ENCODE measurements around the gene CPLX4. TPM values are rescaled to one million over a fixed set of nuclear protein-coding genes. Genes with fewer than 3 reads are reported as not detected.
"Not testable (repeated sequence)": the region's sequence is repeated elsewhere in the genome, so short reads cannot be mapped to it uniquely, and the experiment has no call there.

The CPLX4 gene
- total RNA-seq, 1 experiment from 2014 or later, result not detected

- no peak for DNase-seq (ENCODE audit: low spot score)
Observed at GRCh38 chr18:59271606-59272220, 46.7 kb downstream of the CPLX4 start.

GRCh38 chr18:59270689-59271257, 47.7 kb downstream of the CPLX4 start:
- DNase-seq (ENCODE audit: low spot score), result no peak

GRCh38 chr18:59269563-59270119, 48.8 kb downstream of the CPLX4 start:
- no peak for DNase-seq (ENCODE audit: low spot score)

- no peak for DNase-seq (ENCODE audit: low spot score)
Observed at GRCh38 chr18:59268721-59269562, 49.5 kb downstream of the CPLX4 start.

GRCh38 chr18:59268127-59268720, 50.2 kb downstream of the CPLX4 start:
- DNase-seq (ENCODE audit: low spot score), result no peak

- no peak for DNase-seq (ENCODE audit: low spot score)
Observed at GRCh38 chr18:59267503-59268126, 50.8 kb downstream of the CPLX4 start.

GRCh38 chr18:59266886-59267502, 51.5 kb downstream of the CPLX4 start:
- no peak for DNase-seq (ENCODE audit: low spot score)

GRCh38 chr18:59266459-59266858, 52.0 kb downstream of the CPLX4 start:
- DNase-seq (ENCODE audit: low spot score), result no peak

GRCh38 chr18:59265974-59266369, 52.5 kb downstream of the CPLX4 start:
- DNase-seq (ENCODE audit: low spot score), result no peak

- no peak for DNase-seq (ENCODE audit: low spot score)
Observed at GRCh38 chr18:59265246-59265973, 53.0 kb downstream of the CPLX4 start.

- no peak for DNase-seq (ENCODE audit: low spot score)
Observed at GRCh38 chr18:59264651-59265245, 53.7 kb downstream of the CPLX4 start.

GRCh38 chr18:59264121-59264571, 54.3 kb downstream of the CPLX4 start:
- peak; percentile 24 for DNase-seq (ENCODE audit: low spot score)

GRCh38 chr18:59263661-59264060, 54.8 kb downstream of the CPLX4 start:
- peak; percentile 47 for DNase-seq (ENCODE audit: low spot score)

- not testable (repeated sequence) for DNase-seq (ENCODE audit: low spot score)
Observed at GRCh38 chr18:59262243-59262642, 56.2 kb downstream of the CPLX4 start.

- not testable (repeated sequence) for DNase-seq (ENCODE audit: low spot score)
Observed at GRCh38 chr18:59261842-59262241, 56.6 kb downstream of the CPLX4 start.

- DNase-seq (ENCODE audit: low spot score), result not testable (repeated sequence)
Observed at GRCh38 chr18:59255491-59255890, 63.0 kb downstream of the CPLX4 start.

- peak; percentile 78 for DNase-seq (ENCODE audit: low spot score)
Observed at GRCh38 chr18:59249199-59249774, 69.2 kb downstream of the CPLX4 start.

GRCh38 chr18:59246796-59247195, 71.7 kb downstream of the CPLX4 start:
- no peak for DNase-seq (ENCODE audit: low spot score)
